Neuron (in vitro differentiated cells): ENCODE results near the gene CAMK1D.

Source experiments
- H2AFZ ChIP-seq: one replicate; pipeline ENCODE4 v1.6.1; 2013; ENCODE audit warnings: low read depth, mild to moderate bottlenecking, inconsistent platforms, low read length, moderate library complexity
- H3K27me3 ChIP-seq: one replicate; pipeline ENCODE4 v1.6.1; 2013; ENCODE audit warnings: low read length; ENCODE audit not compliant: insufficient read depth
- H3K36me3 ChIP-seq: one replicate; pipeline ENCODE4 v1.6.1; 2013; ENCODE audit warnings: low read length; ENCODE audit not compliant: insufficient read depth
- H3K4me1 ChIP-seq: one replicate; pipeline ENCODE4 v1.6.1; 2013; ENCODE audit warnings: low read length; ENCODE audit not compliant: insufficient read depth
- H3K4me3 ChIP-seq: 2 replicates; pipeline ENCODE4 v1.5.1; 2013; ENCODE audit warnings: mild to moderate bottlenecking, low read length, moderate library complexity
- H3K9me3 ChIP-seq: one replicate; pipeline ENCODE4 v1.6.1; 2013; ENCODE audit warnings: low read length

CAMK1D gene

GRCh38 chr10:12500381-12501303 is 151.3 kb downstream of the CAMK1D start:
- peaks cover 15% of the 10 kb centered on the region for H3K4me1 ChIP-seq
- no peaks in the 10 kb centered on the region for H3K27me3 ChIP-seq
- no peak overlapping the region for H3K4me3 ChIP-seq
- no peak overlapping the region for H2AFZ ChIP-seq
- no peaks in the 10 kb centered on the region for H3K36me3 ChIP-seq
- H3K9me3 ChIP-seq: no peaks in the 10 kb centered on the region

- Histone ChIP-seq H2AFZ (no peak overlapping the region), H3K4me1 (peaks cover 15% of the 10 kb centered on the region), H3K36me3 (no peaks in the 10 kb centered on the region), H3K4me3 (no peak overlapping the region), H3K27me3 (no peaks in the 10 kb centered on the region), H3K9me3 (no peaks in the 10 kb centered on the region)
Observed at GRCh38 chr10:12501324-12501723, 152.0 kb downstream of the CAMK1D start.

- no peak overlapping the region for H2AFZ ChIP-seq
- H3K9me3 ChIP-seq: no peaks in the 10 kb centered on the region
- no peaks in the 10 kb centered on the region for H3K36me3 ChIP-seq
- H3K27me3 ChIP-seq: no peaks in the 10 kb centered on the region
- H3K4me1 ChIP-seq: peaks cover 15% of the 10 kb centered on the region
- H3K4me3 ChIP-seq: no peak overlapping the region
Observed at GRCh38 chr10:12501841-12502525, 152.6 kb downstream of the CAMK1D start.

GRCh38 chr10:12502526-12503274 is 153.4 kb downstream of the CAMK1D start:
- Histone ChIP-seq H3K4me3 (no peak overlapping the region), H2AFZ (no peak overlapping the region), H3K27me3 (no peaks in the 10 kb centered on the region)

GRCh38 chr10:12503311-12503710 is 154.0 kb downstream of the CAMK1D start:
- H2AFZ ChIP-seq: no peak overlapping the region
- no peaks in the 10 kb centered on the region for H3K9me3 ChIP-seq
- no peaks in the 10 kb centered on the region for H3K27me3 ChIP-seq
- no peak overlapping the region for H3K4me3 ChIP-seq
- H3K36me3 ChIP-seq: no peaks in the 10 kb centered on the region
- H3K4me1 ChIP-seq: peaks cover 12% of the 10 kb centered on the region

More at GRCh38 chr10:12502526-12503274, 153.4 kb downstream of the CAMK1D start:
- Histone ChIP-seq H3K36me3 (no peaks in the 10 kb centered on the region), H3K4me1 (peaks cover 15% of the 10 kb centered on the region), H3K9me3 (no peaks in the 10 kb centered on the region)

GRCh38 chr10:12504176-12504575 is 154.8 kb downstream of the CAMK1D start:
- H3K36me3 ChIP-seq: no peaks in the 10 kb centered on the region
- H3K9me3 ChIP-seq: no peaks in the 10 kb centered on the region
- H2AFZ ChIP-seq: no peak overlapping the region
- no peaks in the 10 kb centered on the region for H3K27me3 ChIP-seq
- peaks cover 4% of the 10 kb centered on the region for H3K4me1 ChIP-seq
- H3K4me3 ChIP-seq: no peak overlapping the region

GRCh38 chr10:12504628-12505027 is 155.3 kb downstream of the CAMK1D start:
- H3K27me3 ChIP-seq: no peaks in the 10 kb centered on the region

GRCh38 chr10:12505683-12506082 is 156.3 kb downstream of the CAMK1D start:
- H3K27me3 ChIP-seq: no peaks in the 10 kb centered on the region
- no peaks in the 10 kb centered on the region for H3K9me3 ChIP-seq
- H3K36me3 ChIP-seq: no peaks in the 10 kb centered on the region
- no peak overlapping the region for H2AFZ ChIP-seq
- no peak overlapping the region for H3K4me3 ChIP-seq
- H3K4me1 ChIP-seq: peaks cover 4% of the 10 kb centered on the region

More at GRCh38 chr10:12504628-12505027, 155.3 kb downstream of the CAMK1D start:
- Histone ChIP-seq H3K4me1 (no peaks in the 10 kb centered on the region), H2AFZ (no peak overlapping the region), H3K36me3 (no peaks in the 10 kb centered on the region), H3K4me3 (no peak overlapping the region), H3K9me3 (no peaks in the 10 kb centered on the region)

- Histone ChIP-seq H3K36me3 (no peaks in the 10 kb centered on the region), H3K4me3 (no peak overlapping the region), H3K27me3 (no peaks in the 10 kb centered on the region), H3K4me1 (peaks cover 11% of the 10 kb centered on the region), H2AFZ (no peak overlapping the region), H3K9me3 (no peaks in the 10 kb centered on the region)
Observed at GRCh38 chr10:12507165-12507850, 158.0 kb downstream of the CAMK1D start.

GRCh38 chr10:12508165-12508564 is 158.8 kb downstream of the CAMK1D start:
- Histone ChIP-seq H3K9me3 (no peaks in the 10 kb centered on the region), H3K4me1 (peaks cover 13% of the 10 kb centered on the region), H3K4me3 (no peak overlapping the region), H2AFZ (no peak overlapping the region), H3K36me3 (no peaks in the 10 kb centered on the region), H3K27me3 (no peaks in the 10 kb centered on the region)

GRCh38 chr10:12509016-12509793 is 159.9 kb downstream of the CAMK1D start:
- peaks cover 17% of the 10 kb centered on the region for H3K4me1 ChIP-seq
- H3K27me3 ChIP-seq: no peaks in the 10 kb centered on the region
- no peak overlapping the region for H3K4me3 ChIP-seq
- no peaks in the 10 kb centered on the region for H3K9me3 ChIP-seq
- H3K36me3 ChIP-seq: no peaks in the 10 kb centered on the region
- H2AFZ ChIP-seq: no peak overlapping the region

- Histone ChIP-seq H3K4me1 (peaks cover 19% of the 10 kb centered on the region), H3K9me3 (no peaks in the 10 kb centered on the region), H2AFZ (no peak overlapping the region), H3K27me3 (no peaks in the 10 kb centered on the region), H3K4me3 (no peak overlapping the region), H3K36me3 (no peaks in the 10 kb centered on the region)
Observed at GRCh38 chr10:12509794-12510100, 160.4 kb downstream of the CAMK1D start.
